Fibroblast of lung (primary cell): ENCODE data around the gene LATS2.

Source experiments
- CTCF ChIP-seq, 2 donors: IDR thresholded peaks in 1 of 2; conservative IDR thresholded peaks in 1 of 2; 1 replicate in 1 of 2; 2 replicates in 1 of 2; pipeline ENCODE4 v1.5.1; 2011 to 2012; ENCODE audit warnings: low read length in 2 of 2, control low read depth in 1 of 2, inconsistent platforms in 1 of 2, low read depth in 1 of 2, mild to moderate bottlenecking in 1 of 2
- EZH2 ChIP-seq: IDR thresholded peaks from 2 replicates; pipeline ENCODE4 v1.5.1; 2012; ENCODE audit warnings: low read length, control low read depth, mild to moderate bottlenecking; ENCODE audit errors: missing control alignments

GRCh38 chr13:21079761-21080592, 18.6 kb upstream of the LATS2 start:
- TF ChIP-seq EZH2, result no peak
- no peak for TF ChIP-seq CTCF (conservative IDR thresholded peaks at IDR 0.05 in 1 of 2, IDR thresholded peaks at IDR 0.05 in 1 of 2; ENCODE audit: low read depth in 1 of 2, low read length in 2 of 2)
